OCI-M2 (cell line): ENCODE data around the gene BICD1.
"Not testable (repeated sequence)": the region's sequence is repeated elsewhere in the genome, so short reads cannot be mapped to it uniquely, and the experiment has no call there.

Source experiments
- DNase-seq: peaks from one replicate; lab custom pipeline; 2025; ENCODE audit not compliant: unreplicated experiment; lab: John Stamatoyannopoulos, UW

The BICD1 gene

DNA sequence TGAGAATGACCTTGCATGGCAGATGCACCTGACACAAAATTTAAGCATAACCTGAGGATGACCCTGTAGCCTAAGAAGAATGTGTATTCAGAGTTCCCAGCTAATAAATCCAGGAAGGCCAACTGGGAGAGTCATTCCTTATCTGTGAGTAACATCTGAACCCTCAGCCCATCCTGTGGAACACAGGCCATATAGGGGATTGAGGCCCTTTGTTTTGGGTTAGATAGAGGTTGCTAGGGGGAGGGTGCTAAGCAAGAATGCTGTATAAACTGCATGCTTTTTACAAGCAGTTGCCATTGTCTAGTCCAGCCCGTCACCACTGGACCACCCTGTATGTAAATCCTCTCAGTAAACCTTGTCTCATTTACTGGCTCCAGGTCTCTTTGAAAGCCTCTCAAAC is 77.0 kb downstream of the BICD1 start:
- no peak for DNase-seq

DNA sequence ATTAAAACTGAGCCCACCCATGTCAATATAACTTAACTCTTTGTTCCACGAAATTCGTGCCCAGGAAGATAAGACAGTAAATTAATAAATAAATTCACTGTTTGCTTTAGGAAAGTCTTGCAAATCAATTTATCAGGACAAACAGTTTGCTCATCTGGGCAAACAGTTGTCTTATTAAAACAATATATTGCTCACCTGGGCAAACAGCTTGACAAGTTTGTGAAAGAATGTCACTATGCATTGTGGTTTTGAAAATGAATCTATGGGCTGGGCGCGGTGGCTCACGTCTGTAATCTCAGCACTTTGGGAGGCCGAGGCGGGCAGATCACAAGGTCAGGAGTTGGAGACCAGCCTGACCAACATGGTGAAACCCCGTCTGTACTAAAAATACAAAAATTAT is 80.5 kb downstream of the BICD1 start:
- not testable (repeated sequence) for DNase-seq

DNA sequence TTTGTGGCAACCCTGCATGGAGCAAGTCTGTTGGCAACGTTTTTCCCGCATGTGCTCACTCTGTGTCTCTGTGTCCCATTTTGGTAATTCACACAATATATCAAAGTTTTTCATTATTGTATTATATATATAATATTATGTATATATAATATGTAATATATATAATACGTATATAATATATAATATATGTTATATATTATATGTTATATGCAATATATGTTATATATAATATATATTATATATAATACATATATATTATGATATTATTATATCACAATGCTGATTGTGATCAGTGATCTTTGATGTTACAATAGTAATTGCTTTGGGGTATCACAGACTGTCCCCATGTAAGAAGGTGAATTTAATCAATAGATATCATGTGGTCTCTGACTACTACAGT is 84.8 kb downstream of the BICD1 start:
- DNase-seq, result no peak

DNA sequence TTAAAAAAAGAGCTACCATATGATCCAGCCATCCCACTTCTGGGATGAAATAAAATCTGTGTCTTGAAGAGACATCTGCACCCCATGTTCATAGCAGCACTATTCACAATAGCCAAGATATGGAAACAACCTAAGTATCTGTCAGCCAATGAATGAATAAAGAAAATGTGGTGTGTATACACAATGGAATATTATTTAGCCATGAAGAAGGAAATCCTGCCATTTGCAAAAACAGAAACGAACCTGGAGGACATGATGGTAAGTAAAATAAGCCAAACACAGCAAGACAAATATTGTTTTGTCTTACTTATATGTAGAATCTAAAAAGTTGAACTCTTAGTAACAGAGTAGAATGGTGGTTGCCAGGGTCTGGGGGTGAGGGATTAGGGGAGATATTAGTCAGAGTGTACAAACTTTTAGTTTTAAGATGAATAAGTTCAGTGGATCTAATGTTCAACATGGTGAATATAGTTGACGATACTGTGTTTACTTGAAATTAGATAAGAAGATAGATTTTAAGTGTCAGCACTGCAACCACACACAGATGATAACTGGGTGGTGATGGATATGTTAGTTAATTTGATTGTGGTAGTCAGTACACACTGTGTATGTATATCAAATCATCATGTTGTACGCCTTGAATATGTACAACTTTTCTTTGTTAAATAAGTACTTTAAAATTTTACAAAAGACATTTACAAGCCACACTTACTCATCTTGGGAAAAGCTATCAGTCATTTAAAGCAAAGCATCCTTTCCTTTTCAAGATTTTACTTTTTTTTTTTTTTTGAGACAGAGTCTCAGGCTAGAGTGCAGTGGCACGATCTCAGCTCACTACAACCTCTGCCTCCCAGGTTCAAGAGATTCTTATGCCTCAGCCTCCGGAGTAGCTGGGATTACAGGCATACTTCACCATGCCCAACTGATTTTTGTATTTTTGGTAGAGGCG is 89.9 kb downstream of the BICD1 start:
- no peak for DNase-seq

DNA sequence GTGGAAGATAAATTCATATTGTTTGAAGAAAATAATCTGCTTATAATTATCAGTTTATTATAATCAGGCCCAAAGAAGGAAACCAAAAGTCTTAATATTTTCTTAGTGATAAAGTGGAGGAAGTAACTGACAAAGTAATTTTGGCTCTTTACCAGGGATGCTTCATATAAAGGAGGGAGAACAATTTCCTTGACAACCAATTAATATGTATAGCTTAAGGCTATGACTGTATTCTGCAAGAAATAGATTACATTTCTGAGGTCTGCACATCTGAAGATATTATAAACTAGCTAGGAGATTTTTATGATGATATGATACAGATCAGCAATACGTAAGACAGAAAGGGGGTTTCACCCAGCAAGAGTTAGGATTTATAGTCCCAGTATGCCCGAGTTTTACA is 90.8 kb downstream of the BICD1 start:
- no peak for DNase-seq

DNA sequence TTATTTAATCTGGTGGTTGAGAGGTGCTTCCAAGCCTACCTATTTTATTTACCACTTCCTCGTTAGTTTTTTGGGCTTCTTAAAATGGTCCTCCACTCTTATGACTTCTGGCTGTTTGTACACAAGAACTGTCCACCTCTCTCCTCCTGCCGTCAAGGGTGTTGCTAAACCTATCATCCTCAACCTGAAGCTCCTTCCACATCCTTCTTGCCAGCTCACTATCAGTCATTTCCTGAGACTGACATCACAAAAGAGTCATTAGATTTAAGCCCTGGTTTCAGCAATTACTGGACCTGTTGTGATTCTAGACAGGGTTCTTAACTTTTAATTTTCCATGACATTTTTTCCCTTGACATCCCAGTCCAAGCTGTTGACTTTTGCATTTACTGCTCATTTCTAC is 91.9 kb downstream of the BICD1 start:
- DNase-seq, result no peak

DNA sequence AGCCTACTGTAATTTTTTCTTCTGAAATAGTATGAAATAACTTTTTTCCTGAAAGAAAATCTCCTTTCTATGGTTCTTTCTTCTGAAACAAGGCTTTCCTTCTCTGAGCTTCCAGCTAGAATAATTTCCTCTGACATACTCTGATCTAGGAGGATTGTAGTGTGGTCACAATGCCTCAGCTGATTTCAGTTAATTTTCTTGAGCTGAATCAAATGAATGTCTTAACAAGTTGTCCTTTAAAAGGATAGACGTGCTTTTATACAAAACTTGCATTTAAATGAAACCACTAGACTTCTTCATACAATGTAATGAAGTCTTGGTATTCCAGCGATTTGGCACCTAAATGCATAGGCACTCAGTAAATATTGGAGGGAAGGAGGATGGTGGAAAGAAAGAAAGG is 94.4 kb downstream of the BICD1 start:
- no peak for DNase-seq

DNA sequence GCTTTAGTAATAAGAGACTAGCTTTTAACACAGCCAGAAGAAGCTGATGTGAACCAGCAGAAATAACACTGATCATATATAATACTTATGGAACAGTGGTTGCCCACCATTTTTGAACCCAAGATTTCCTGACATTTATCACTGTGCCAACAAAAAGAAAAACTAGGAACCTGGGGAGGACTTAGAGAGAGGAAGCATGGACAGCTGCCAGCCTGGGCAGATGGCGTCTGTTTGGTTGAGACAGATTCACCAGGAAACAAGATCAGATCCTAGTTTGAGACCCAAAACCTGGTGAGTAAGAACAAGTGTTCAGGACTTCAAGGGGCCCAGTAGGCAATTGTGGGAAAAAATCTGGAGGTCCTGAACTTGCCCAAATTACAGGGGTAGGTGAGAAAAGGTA is 95.3 kb downstream of the BICD1 start:
- DNase-seq, result no peak

DNA sequence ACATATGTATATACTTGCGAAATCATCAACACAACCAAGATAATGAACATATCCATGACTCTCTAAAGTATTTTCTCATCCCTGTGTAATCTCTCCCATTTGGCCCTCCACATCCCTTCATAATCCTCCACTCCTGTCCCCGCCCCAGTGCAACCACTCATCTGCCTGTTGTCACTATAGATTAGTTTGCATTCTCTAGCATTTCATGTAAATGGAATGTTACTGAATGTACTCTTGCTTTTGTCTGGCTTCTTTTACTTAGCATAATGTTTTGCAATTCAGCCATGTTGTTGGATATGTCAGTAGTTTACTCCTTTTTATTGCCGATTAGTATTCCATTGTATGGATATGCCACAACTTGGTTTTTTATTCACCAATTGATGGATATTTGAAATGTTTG is 99.1 kb downstream of the BICD1 start:
- DNase-seq, result no peak

DNA sequence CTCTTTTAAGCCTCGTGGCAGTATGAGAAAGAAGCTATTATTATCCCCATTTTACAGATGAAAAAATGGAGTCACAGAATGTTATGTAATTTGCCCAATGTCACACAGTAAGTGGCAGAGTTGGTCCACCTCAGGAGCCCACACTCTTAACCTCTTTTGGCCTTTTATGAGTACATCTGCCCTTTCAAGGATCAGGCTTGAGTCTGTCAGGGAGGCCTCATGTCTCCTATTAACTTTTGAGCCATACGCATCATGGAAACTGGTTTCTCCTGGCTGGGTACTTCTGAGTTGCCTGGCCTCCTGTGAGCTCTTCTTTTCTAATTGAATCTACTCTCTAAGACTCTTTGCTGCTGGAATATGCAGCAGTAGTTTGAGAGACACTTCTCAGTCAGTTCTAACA is 101.7 kb downstream of the BICD1 start:
- DNase-seq, result no peak

DNA sequence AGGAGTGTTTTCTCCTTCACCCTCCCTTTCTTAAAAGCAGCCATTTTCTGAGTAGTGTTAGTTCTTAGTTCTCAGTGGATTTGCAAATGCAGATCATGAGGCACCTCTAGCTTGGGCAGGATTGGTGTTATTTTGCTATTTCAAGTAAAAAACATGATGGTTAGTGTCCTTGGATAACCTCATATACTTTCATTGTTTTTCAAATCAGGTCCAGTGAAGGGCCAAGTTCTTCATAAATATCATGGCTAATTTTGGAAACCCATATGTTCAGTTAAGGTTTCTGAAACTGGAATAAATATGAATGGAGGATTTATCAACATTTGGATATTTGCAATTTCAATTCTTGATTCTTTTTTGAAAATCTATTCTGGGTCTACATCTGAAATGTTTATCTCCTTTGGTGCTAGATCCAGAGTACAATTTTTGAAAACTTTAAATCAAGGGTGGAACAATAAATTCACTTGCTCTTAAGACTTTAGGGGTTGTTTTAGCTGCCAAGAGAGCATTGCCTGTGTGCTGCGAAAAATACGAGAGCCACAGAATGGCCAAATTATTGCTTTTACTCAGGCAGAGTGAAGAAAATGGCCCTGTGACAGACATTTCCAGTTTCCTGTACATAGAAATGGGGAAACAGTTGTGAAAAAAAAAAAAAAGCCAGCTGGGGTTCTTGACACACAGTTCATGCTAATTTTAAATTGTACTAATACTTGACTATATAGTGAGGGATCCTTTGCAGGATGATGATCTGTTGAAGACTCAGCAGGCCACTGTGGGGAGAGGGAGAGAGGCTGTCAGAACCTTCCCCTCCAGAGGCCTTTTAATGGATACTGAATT is 104.6 kb downstream of the BICD1 start:
- DNase-seq, result no peak

DNA sequence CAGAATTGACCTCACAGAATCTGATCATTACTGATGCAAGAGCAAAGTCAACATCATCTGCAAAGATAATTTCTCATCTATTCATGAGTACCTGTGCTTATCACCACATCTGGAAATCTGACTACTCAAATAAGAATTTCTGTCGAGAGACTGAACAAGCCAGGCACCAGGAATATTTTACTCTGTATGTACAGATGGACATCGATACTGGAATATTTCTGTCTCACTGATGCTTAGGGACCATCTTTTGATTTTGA is 105.2 kb downstream of the BICD1 start:
- DNase-seq, result no peak

DNA sequence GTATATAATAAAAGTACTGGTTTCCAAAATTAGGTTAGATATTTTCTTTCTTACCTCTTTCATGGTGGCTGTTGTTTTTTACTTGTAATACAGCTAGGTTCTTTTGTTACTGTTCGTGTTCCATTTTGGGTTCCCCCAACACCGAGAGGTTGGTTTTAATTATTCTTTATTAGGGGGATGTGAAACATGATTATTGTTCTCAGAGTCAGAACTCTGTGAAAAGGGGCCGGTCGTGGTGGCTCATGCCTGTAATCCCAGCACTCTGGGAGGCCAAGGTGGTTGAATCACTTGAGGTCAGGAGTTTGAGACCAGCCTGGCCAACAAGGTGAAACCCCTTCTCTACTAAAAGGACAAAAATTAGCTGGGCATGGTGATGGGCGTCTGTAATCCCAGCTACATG is 108.1 kb downstream of the BICD1 start:
- no peak for DNase-seq

DNA sequence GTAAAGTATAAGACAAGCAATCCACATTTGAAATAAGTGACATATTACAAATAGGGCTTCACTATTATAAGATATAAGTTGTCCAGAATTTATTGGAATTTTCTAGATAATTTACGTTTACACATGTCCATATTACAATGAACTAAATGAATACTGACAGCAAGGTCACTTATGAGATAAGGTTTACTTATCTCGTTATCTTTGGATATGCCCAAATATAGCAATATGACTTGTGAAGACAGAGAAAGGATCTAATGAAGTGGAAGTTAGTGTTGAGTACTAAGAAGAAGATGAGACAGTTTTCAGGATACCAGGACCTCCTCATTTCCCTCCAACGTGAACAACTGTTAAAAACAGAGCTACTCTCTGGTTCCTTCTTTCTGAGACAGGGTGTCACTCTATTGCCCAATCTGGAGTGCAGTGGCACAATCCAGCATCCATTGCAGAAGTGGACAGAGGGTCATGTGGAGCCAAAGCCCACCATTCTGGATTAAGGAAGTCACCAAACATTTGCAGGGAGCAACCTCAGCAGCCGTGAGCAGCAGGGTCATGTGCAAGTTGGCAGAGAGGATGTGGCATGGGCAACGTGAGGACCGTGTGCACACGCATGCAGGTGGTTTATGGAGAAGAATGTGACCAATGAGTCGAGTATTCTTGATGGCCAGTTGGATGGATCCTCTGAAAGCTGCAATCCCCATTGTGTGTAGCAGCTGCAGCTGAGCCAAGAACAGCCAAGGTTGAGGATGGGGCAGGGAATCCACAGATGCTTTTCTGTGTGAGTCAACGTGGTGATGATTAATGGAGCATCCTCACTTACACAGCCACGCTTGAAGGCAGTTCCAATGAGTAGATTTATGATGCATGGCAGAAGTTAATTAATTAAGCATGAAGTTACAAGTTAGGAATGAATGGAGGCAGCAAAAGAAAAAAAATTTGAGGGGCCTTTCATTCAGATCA is 111.0 kb downstream of the BICD1 start:
- DNase-seq, result no peak

DNA sequence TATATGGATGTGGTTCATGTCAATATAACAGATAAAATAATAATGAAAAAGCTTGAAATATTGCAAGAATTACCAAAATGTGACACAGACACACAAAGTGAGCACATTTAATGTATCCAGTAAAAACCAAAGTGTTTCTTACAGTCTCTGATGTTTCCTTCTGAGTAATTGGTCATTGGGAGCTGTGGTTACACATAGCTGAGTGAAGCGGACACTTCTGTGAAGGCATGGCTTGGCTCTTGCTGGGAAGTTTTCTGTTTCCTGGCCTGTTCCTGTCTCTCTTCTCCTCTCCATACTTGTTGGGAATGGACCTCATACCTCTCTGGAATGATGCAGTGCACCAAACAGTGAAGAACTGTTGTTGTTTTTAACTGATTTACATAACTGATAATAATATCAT is 117.3 kb downstream of the BICD1 start:
- no peak for DNase-seq

DNA sequence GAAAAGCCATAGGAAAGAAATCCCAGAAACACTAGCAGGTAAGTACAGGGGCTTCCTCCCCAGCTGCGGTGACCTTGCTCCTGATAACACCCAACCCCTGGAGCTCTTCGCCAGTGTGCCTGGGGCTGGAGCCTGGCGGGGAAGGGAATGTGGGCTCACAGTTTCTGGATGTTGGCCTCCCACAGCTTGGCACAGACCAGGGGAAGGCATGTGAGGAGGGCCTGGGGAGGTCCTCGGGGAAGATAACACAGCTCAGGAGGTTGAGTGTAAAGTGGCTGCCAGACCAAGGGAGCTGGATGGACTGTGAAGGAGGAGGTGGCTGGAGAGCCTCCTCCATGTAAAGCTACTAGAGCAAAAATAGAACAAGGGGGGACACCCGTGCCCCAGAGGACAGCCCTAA is 120.1 kb downstream of the BICD1 start:
- DNase-seq, result no peak

DNA sequence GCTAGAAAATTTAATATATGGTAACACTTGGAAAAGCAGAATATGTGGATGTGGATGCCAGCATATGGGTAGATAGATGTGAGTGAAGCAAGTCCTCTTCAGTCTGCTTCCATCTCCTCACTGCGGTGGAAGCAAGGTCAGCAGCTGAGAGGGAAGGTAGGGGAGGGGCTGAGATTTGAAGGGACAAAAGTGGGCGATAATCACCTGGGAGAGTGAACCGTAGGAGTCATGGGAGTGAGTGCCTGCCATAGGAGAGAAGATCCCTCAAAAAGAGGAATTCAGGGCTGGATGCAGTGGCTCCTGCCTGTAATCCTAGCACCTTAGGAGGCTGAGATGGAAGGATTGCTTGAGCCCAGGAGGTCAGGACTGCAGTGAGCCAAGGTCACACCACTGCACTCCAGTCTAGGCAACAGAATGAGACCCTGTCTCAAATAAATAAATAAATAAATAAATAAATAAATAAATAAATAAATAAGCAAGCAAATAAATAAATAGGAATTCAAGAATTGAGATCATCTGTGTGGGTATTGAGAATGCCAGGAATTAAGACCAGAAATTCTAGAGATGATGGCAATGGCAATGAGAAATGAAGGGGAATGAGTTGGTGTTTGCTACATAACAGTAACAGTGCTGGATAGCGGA is 123.4 kb downstream of the BICD1 start:
- DNase-seq, result no peak

DNA sequence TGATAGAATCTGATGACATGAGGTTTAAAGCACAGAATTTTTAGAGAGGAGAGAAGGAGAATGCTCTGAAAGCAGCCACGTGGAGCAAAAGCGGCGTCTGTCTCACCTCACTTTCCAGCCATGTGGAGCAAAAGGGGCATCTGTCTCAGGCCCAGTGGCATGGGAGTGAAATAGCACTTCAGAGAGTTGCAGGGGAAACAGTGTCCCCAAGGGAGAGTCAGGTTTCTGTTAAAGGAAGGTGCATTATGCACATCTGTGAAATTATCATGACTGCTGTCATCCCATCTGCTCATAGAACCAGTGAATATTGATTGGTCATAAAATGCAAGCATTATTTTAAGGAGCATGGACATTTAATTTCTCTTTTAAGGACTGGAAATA is 124.0 kb downstream of the BICD1 start:
- no peak for DNase-seq

DNA sequence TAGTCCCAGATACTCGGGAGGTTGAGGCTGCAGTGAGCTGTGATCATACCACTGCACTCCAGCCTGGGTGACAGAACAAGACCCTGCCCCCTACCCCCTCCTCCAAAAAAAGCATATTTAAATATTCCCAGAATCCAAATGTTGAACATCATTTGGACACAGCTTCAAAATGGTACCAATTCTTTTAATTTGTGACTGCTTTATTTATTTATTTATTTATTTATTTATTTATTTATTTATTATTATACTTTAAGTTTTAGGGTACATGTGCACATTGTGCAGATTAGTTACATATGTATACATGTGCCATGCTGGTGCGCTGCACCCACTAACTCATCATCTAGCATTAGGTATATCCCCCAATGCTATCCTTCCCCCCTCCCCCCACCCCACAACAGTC is 124.7 kb downstream of the BICD1 start:
- not testable (repeated sequence) for DNase-seq

DNA sequence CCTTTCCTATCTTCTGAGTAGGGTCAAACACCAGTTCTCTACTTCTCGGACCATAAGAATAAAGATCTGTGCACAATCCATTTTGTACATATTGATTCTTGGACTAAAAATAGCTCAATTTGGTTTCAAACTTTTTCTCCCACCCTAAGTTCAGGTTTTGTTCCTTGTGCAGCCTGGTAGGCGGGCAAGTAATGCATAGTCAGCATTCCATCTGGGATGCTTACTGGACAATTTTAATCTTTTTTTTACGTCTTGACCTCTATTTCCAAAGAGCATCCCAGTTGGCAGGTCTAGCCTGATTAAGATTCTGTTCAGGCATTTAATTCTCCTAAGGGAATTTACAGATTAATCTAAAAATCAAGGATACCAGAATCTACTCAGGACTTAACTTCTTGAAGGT is 126.9 kb downstream of the BICD1 start:
- DNase-seq, result no peak

DNA sequence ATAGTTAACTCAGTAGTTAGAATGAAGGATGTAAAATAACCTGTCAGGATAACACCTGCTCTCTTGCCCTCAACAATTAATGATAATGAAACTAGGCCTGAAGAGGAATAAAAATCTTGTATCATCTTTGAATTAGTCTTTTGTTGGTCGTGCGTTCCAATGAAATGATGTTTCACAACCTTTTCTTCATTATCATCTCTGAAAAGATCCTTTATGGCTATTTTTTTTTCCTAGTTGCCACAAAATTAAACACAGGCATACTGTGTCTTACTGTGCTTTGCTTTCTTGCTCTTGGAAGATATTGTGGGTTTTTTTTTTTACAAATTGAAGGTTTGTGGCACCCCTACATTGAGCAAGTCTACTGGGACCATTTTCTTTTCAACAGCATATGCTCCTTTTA is 128.6 kb downstream of the BICD1 start:
- DNase-seq, result no peak
